SU-DHL-6 (cell line): Measurements from ENCODE around the gene SIRPG.

Source experiments
- H2AFZ ChIP-seq: fragments of 200-600 bp; sonication (generic); 2 replicates; pipeline ENCODE4 v1.6.1; 2014; ENCODE audit warnings: low read depth, mild to moderate bottlenecking, moderate library complexity, mixed read lengths, antibody characterized with exemption, low read length; ENCODE audit not compliant: severe bottlenecking
- H3F3A ChIP-seq: fragments of 200-600 bp; shearing (Covaris generic); 2 replicates; pipeline ENCODE4 v1.6.0; 2016; ENCODE audit warnings: antibody characterized with exemption, mild to moderate bottlenecking; ENCODE audit not compliant: insufficient read depth
- H3K27ac ChIP-seq: fragments of 200-600 bp; sonication (generic); 2 replicates; pipeline ENCODE4 v1.5.1; 2016; ENCODE audit warnings: low read depth, mild to moderate bottlenecking, low read length, moderate library complexity, mixed read lengths
- H3K27me3 ChIP-seq: fragments of 200-600 bp; sonication (generic), shearing (Covaris generic); 2 replicates; pipeline ENCODE4 v1.6.0; 2014; ENCODE audit warnings: mild to moderate bottlenecking, low read length
- H3K36me3 ChIP-seq: fragments of 200-600 bp; sonication (generic); 2 replicates; pipeline ENCODE4 v1.6.1; 2014; ENCODE audit warnings: mild to moderate bottlenecking, low read length, mixed read lengths
- H3K4me2 ChIP-seq: fragments of 300-600, 200-600 bp; shearing (Covaris generic), sonication (generic); 2 replicates; pipeline ENCODE4 v1.6.0; 2014; ENCODE audit warnings: low read length, low read depth, mild to moderate bottlenecking; ENCODE audit not compliant: poor library complexity, severe bottlenecking
- H3K4me3 ChIP-seq: fragments of 200-600 bp; sonication (generic); 2 replicates; pipeline ENCODE4 v1.5.1; 2014; ENCODE audit warnings: antibody characterized with exemption, low read length, mild to moderate bottlenecking, mixed read lengths; ENCODE audit not compliant: insufficient read depth, poor library complexity, severe bottlenecking
- H3K79me2 ChIP-seq: fragments of 200-600 bp; sonication (generic); 2 replicates; pipeline ENCODE4 v1.6.1; 2014; ENCODE audit warnings: mild to moderate bottlenecking, low read length, moderate library complexity; ENCODE audit not compliant: insufficient read depth
- H3K9ac ChIP-seq: fragments of 200-600 bp; sonication (generic); 2 replicates; pipeline ENCODE4 v1.7.0; 2014; ENCODE audit warnings: mild to moderate bottlenecking, low read length
- H3K9me2 ChIP-seq: fragments of 200-600 bp; sonication (generic); replicated peaks from 2 replicates; pipeline ENCODE4 v1.6.1; 2014; ENCODE audit warnings: low read length; ENCODE audit not compliant: insufficient read depth
- H3K9me3 ChIP-seq: fragments of 200-600 bp; sonication (generic); 2 replicates; pipeline ENCODE4 v1.6.1; 2014; ENCODE audit warnings: low read length, mixed read lengths; ENCODE audit not compliant: insufficient read depth
- H4K20me1 ChIP-seq: fragments of 200-600 bp; sonication (generic); 2 replicates; pipeline ENCODE4 v1.6.1; 2014; ENCODE audit warnings: low read depth, mild to moderate bottlenecking, antibody characterized with exemption, low read length, moderate library complexity, mixed read lengths
- EZH2phosphoT487 ChIP-seq: fragments of 200-600 bp; sonication (generic), shearing (Covaris generic); conservative IDR thresholded peaks from 2 replicates; pipeline ENCODE4 v1.6.1; 2018; ENCODE audit warnings: mild to moderate bottlenecking, antibody characterized with exemption, low read length, moderate library complexity, mixed read lengths
- TF ChIP-seq, protein P1 (sequence below): fragments of 200-600 bp; sonication (generic); IDR thresholded peaks from one replicate; pipeline ENCODE4 v1.5.1; 2017; ENCODE audit warnings: antibody characterized with exemption, mild to moderate bottlenecking, low read length, moderate library complexity; ENCODE audit not compliant: insufficient read depth, poor library complexity, severe bottlenecking

The SIRPG gene

DNA sequence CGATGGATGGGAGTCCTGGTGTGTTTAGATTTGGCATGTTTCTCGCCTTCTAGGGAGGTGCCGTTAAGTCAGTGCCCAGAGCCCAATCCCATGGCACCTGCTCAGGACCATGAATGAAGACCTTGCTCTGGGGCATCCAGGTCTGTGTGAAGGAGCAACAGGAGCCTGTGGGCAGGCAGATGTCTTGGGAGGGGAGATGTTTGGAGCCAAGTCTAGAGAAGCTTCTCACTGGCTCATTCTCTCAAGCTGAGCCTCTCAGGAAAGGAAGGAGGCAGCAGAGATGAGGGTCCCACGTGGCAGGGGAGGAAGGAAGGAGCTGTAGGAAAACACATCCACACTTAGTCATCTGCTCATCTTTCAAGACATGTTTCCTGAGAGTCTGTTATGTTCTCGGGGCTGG lies 28.3 kb downstream of the SIRPG start:
- Histone ChIP-seq H3K4me2 (no peak overlapping the region), H3K79me2 (no peaks in the 10 kb centered on the region), H3K9ac (no peak overlapping the region), H3K9me2 (no peaks in the 10 kb centered on the region), H2AFZ (no peak overlapping the region), H3K27me3 (no peaks in the 10 kb centered on the region), H3K27ac (no peak overlapping the region), H4K20me1 (no peaks in the 10 kb centered on the region), H3K4me3 (no peak overlapping the region), H3F3A (no peaks in the 10 kb centered on the region), H3K36me3 (no peaks in the 10 kb centered on the region), H3K9me3 (no peaks in the 10 kb centered on the region)
- TF ChIP-seq, protein P1, sequence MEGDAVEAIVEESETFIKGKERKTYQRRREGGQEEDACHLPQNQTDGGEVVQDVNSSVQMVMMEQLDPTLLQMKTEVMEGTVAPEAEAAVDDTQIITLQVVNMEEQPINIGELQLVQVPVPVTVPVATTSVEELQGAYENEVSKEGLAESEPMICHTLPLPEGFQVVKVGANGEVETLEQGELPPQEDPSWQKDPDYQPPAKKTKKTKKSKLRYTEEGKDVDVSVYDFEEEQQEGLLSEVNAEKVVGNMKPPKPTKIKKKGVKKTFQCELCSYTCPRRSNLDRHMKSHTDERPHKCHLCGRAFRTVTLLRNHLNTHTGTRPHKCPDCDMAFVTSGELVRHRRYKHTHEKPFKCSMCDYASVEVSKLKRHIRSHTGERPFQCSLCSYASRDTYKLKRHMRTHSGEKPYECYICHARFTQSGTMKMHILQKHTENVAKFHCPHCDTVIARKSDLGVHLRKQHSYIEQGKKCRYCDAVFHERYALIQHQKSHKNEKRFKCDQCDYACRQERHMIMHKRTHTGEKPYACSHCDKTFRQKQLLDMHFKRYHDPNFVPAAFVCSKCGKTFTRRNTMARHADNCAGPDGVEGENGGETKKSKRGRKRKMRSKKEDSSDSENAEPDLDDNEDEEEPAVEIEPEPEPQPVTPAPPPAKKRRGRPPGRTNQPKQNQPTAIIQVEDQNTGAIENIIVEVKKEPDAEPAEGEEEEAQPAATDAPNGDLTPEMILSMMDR = no peak
- TF ChIP-seq EZH2phosphoT487 = no peak

DNA sequence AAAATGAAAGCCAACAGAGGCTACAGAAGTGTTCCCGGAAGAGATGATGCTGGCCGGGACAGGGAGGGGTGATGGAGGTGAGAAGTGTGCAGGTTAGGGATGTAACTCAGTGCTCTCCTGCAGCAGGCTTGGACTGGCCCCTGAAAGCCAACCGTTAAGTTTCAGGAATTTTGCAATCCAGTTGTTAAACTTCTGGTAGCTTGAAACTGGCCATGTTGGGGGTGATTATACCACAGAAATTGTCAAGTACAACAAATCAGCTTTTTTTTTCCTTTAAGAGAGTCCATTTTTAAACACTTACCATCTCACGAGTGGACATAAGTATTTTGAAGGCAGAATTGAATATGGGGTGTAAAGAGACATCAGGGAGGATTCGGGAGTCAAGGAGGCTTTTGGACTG lies 29.0 kb downstream of the SIRPG start:
- Histone ChIP-seq H3K27me3 (no peaks in the 10 kb centered on the region), H2AFZ (no peak overlapping the region), H3K79me2 (no peaks in the 10 kb centered on the region), H3K9ac (no peak overlapping the region), H3K9me2 (no peaks in the 10 kb centered on the region), H4K20me1 (no peaks in the 10 kb centered on the region), H3K4me2 (no peak overlapping the region), H3K9me3 (no peaks in the 10 kb centered on the region), H3K4me3 (no peak overlapping the region), H3F3A (no peaks in the 10 kb centered on the region), H3K36me3 (no peaks in the 10 kb centered on the region), H3K27ac (no peak overlapping the region)
- TF ChIP-seq, protein P1 = no peak
- TF ChIP-seq EZH2phosphoT487 = no peak

DNA sequence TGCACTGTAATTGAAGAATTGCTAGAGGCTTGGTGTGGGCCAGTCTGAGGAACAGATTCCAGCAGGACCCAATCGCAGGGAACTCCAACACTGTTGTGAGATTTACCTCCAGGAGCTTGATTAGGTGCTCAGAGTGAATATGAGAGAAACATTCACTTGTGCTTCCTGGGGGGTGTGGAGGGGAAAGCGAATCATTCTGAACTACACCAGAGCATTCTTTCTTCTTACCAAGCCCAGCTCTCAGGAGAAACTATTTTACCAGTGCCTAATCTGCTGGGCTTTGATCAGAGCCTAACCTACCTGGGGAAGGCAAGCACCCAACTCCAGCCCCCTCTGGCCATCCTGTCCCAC lies 30.4 kb downstream of the SIRPG start:
- no peak overlapping the region for H3K4me2 ChIP-seq
- H3K9me2 ChIP-seq = no peaks in the 10 kb centered on the region
- H4K20me1 ChIP-seq = no peaks in the 10 kb centered on the region
- no peaks in the 10 kb centered on the region for H3K79me2 ChIP-seq
- H3K36me3 ChIP-seq = no peaks in the 10 kb centered on the region
- no peak overlapping the region for H2AFZ ChIP-seq
- no peak overlapping the region for H3K4me3 ChIP-seq
- no peaks in the 10 kb centered on the region for H3K9me3 ChIP-seq
- TF ChIP-seq EZH2phosphoT487 = no peak
- TF ChIP-seq, protein P1 = no peak
- H3K27me3 ChIP-seq = no peaks in the 10 kb centered on the region
- no peaks in the 10 kb centered on the region for H3F3A ChIP-seq
- H3K27ac ChIP-seq = no peak overlapping the region
- H3K9ac ChIP-seq = no peak overlapping the region
